WTC11 (cell line): ENCODE results near the gene NOXO1. TPM values are rescaled to one million over a fixed set of nuclear protein-coding genes. Genes with fewer than 3 reads are reported as not detected.

ENCODE experiments used
- ATAC-seq: fragments of 200-7000 bp; cut with Tn5 transposase; 2 replicates; pipeline ENCODE4 v1.10.0; 2021; ENCODE audit warnings: mild to moderate bottlenecking, moderate library complexity
- CTCF ChIA-PET: fragments of 300-600 bp; sonication (Branson Sonifier 250); formaldehyde crosslinking; loops from one replicate; lab custom pipeline; 2021; ENCODE audit warnings: antibody characterized with exemption; lab: Charles Lee
- POLR2A ChIA-PET: fragments of 350-600 bp; sonication (Branson Sonifier 250); formaldehyde crosslinking; loops from one replicate; lab custom pipeline; 2021; ENCODE audit warnings: antibody characterized with exemption; lab: Charles Lee
- DNase-seq: peaks from one replicate; pipeline ENCODE4 v3.0.0; 2021; ENCODE audit warnings: low spot score
- H3K27ac Mint-ChIP-seq: 2 replicates; pipeline ENCODE4 v1.8.0; 2021; ENCODE audit warnings: mixed read lengths
- H3K27me3 Mint-ChIP-seq: 2 replicates; pipeline ENCODE4 v1.8.0; 2021; ENCODE audit warnings: low read depth, mild to moderate bottlenecking, moderate library complexity, mixed read lengths
- H3K36me3 Mint-ChIP-seq: 2 replicates; pipeline ENCODE4 v1.8.0; 2021; ENCODE audit warnings: mixed read lengths
- H3K4me1 Mint-ChIP-seq: 2 replicates; pipeline ENCODE4 v1.8.0; 2022; ENCODE audit warnings: mixed read lengths
- H3K4me3 Mint-ChIP-seq: 2 replicates; pipeline ENCODE4 v1.8.0; 2021; ENCODE audit warnings: mild to moderate bottlenecking, moderate library complexity, mixed read lengths
- H3K9me3 Mint-ChIP-seq: 2 replicates; pipeline ENCODE4 v1.8.0; 2021; ENCODE audit warnings: mixed read lengths
- ARID4B ChIP-seq: sonication (generic); formaldehyde crosslinking; IDR thresholded peaks from 2 replicates; pipeline ENCODE4 v1.8.0; 2023; ENCODE audit warnings: missing genetic modification reagents, mild to moderate bottlenecking, borderline replicate concordance
- ATF1 ChIP-seq: sonication (generic); formaldehyde crosslinking; IDR thresholded peaks from 2 replicates; pipeline ENCODE4 v1.8.1; 2023; ENCODE audit warnings: mild to moderate bottlenecking, moderate library complexity, missing genetic modification reagents
- CREB1 ChIP-seq: sonication (generic); formaldehyde crosslinking; IDR thresholded peaks from 2 replicates; pipeline ENCODE4 v1.8.0; 2023; ENCODE audit warnings: mild to moderate bottlenecking, missing genetic modification reagents
- E2F1 ChIP-seq: sonication (generic); formaldehyde crosslinking; IDR thresholded peaks from 2 replicates; pipeline ENCODE4 v1.8.0; 2022; ENCODE audit warnings: mild to moderate bottlenecking, missing genetic modification reagents
- ELF4 ChIP-seq: sonication (generic); formaldehyde crosslinking; IDR thresholded peaks from 2 replicates; pipeline ENCODE4 v1.8.1; 2022; ENCODE audit warnings: low read depth, mild to moderate bottlenecking, moderate library complexity, missing genetic modification reagents
- FOXP4 ChIP-seq: sonication (generic); formaldehyde crosslinking; IDR thresholded peaks from 2 replicates; pipeline ENCODE4 v1.8.0; 2022; ENCODE audit warnings: mild to moderate bottlenecking, missing genetic modification reagents
- GRHL2 ChIP-seq: fragments of 250-450 bp; sonication (Bioruptor Pico); IDR thresholded peaks from 2 replicates; pipeline ENCODE4 v1.8.0; 2022; ENCODE audit warnings: mild to moderate bottlenecking, moderate library complexity; ENCODE audit not compliant: insufficient replicate concordance, severe bottlenecking
- HMGA2 ChIP-seq: fragments of 250-450 bp; sonication (Bioruptor Pico); IDR thresholded peaks from 2 replicates; pipeline ENCODE4 v1.4.0; 2021; ENCODE audit warnings: mild to moderate bottlenecking, moderate library complexity
- IRF2 ChIP-seq: sonication (generic); formaldehyde crosslinking; IDR thresholded peaks from 2 replicates; pipeline ENCODE4 v1.8.0; 2022; ENCODE audit warnings: low read depth, missing genetic modification reagents, borderline replicate concordance
- JUN ChIP-seq: sonication (generic); formaldehyde crosslinking; IDR thresholded peaks from 2 replicates; pipeline ENCODE4 v1.8.0; 2023; ENCODE audit warnings: mild to moderate bottlenecking, missing genetic modification reagents
- MLX ChIP-seq: sonication (generic); formaldehyde crosslinking; IDR thresholded peaks from 2 replicates; pipeline ENCODE4 v1.8.1; 2023; ENCODE audit warnings: mild to moderate bottlenecking, missing genetic modification reagents, moderate library complexity
- NR2C2 ChIP-seq: sonication (generic); formaldehyde crosslinking; IDR thresholded peaks from 2 replicates; pipeline ENCODE4 v1.8.0; 2022; ENCODE audit warnings: mild to moderate bottlenecking, missing genetic modification reagents
- RELA ChIP-seq: sonication (generic); formaldehyde crosslinking; IDR thresholded peaks from 2 replicates; pipeline ENCODE4 v1.8.1; 2022; ENCODE audit warnings: missing genetic modification reagents, mild to moderate bottlenecking, borderline replicate concordance
- SMAD3 ChIP-seq: sonication (generic); formaldehyde crosslinking; IDR thresholded peaks from 2 replicates; pipeline ENCODE4 v1.8.0; 2022; ENCODE audit warnings: missing genetic modification reagents, mild to moderate bottlenecking, borderline replicate concordance
- SMAD4 ChIP-seq: sonication (generic); formaldehyde crosslinking; IDR thresholded peaks from 2 replicates; pipeline ENCODE4 v1.8.0; 2022; ENCODE audit warnings: mild to moderate bottlenecking, missing genetic modification reagents
- USF1 ChIP-seq: sonication (generic); formaldehyde crosslinking; IDR thresholded peaks from 2 replicates; pipeline ENCODE4 v1.8.0; 2022; ENCODE audit warnings: mild to moderate bottlenecking, missing genetic modification reagents
- ZNF425 ChIP-seq: fragments of 250-450 bp; sonication (Bioruptor Pico); conservative IDR thresholded peaks from 2 replicates; pipeline ENCODE4 v1.9.0; 2021; ENCODE audit warnings: mild to moderate bottlenecking
- ZSCAN18 ChIP-seq: fragments of 250-450 bp; sonication (Bioruptor Pico); IDR thresholded peaks from 2 replicates; pipeline ENCODE4 v2.1.2; 2022; ENCODE audit warnings: mild to moderate bottlenecking, moderate library complexity
- total RNA-seq: library from RNA; stranded (reverse); gene quantifications from 3 replicates; pipeline ENCODE4 v1.2.3, GENCODE V29; 2021

The NOXO1 gene
- total RNA-seq, 1 experiment from 2014 or later: 5.7 TPM

- no peak for TF ChIP-seq CREB1 (CRISPR knock-in tag)
- TF ChIP-seq RELA: no peak
- TF ChIP-seq NR2C2: no peak
- TF ChIP-seq, all 79 proteins: peak for 0
These were observed 30.7 kb downstream of the NOXO1 start (continued) for GRCh38 chr16:1950559-1950958.

GRCh38 chr16:1950047-1950446 is 31.2 kb downstream of the NOXO1 start:
- POLR2A ChIA-PET: no interaction called here
- Mint-ChIP-seq H3K36me3 (no peaks in the 10 kb centered on the region), H3K4me1 (peaks cover 4% of the 10 kb centered on the region), H3K9me3 (no peaks in the 10 kb centered on the region), H3K27ac (no peak overlapping the region), H3K27me3 (peaks cover 8% of the 10 kb centered on the region; the same call in 1 of the 2 replicates), H3K4me3 (no peak overlapping the region)
- DNase-seq (no peak), ATAC-seq (no peak)
- CTCF ChIA-PET: interaction anchor here (1.0 to 3.8 kb wide), 2 partner anchors 8 to 21 kb away, joined by 3 to 29 read pairs; partner anchors contain the start of gene MSRB1
- TF ChIP-seq ARID4B (CRISPR knock-in tag) (no peak), SMAD3 (CRISPR knock-in tag) (no peak), HMGA2 (no peak), USF1 (no peak), ZSCAN18 (no peak), FOXP4 (CRISPR knock-in tag) (no peak), E2F1 (CRISPR knock-in tag) (no peak), JUN (CRISPR knock-in tag) (no peak), ZNF425 (CRISPR knock-in tag) (no peak), IRF2 (CRISPR knock-in tag) (no peak), GRHL2 (CRISPR knock-in tag) (no peak), ATF1 (CRISPR knock-in tag) (no peak), MLX (CRISPR knock-in tag) (no peak), CREB1 (CRISPR knock-in tag) (no peak), SMAD4 (CRISPR knock-in tag) (no peak), ELF4 (CRISPR knock-in tag) (no peak)
